Neural cell (in vitro differentiated cells): ENCODE results near the gene PDE4D.

ENCODE experiments used
- CTCF ChIP-seq: fragments of 450-650 bp; IDR thresholded peaks from 2 replicates; pipeline ENCODE4 v1.5.1; 2014; ENCODE audit warnings: antibody characterized with exemption, mild to moderate bottlenecking, moderate library complexity; ENCODE audit not compliant: poor library complexity, severe bottlenecking
- EP300 ChIP-seq: fragments of 450-650 bp; conservative IDR thresholded peaks from 2 replicates; pipeline ENCODE4 v1.6.1; 2014; ENCODE audit warnings: antibody characterized with exemption, mild to moderate bottlenecking, moderate library complexity; ENCODE audit not compliant: poor library complexity, severe bottlenecking
- EZH2 ChIP-seq: fragments of 200-600, 300-800 bp; shearing (Covaris generic), sonication (generic); IDR thresholded peaks from 2 replicates; pipeline ENCODE4 v1.6.1; 2014; ENCODE audit warnings: antibody characterized with exemption, low read length, borderline replicate concordance, mild to moderate bottlenecking; ENCODE audit not compliant: insufficient read depth, poor library complexity, severe bottlenecking
- MXI1 ChIP-seq: fragments of 450-650 bp; conservative IDR thresholded peaks from 2 replicates; pipeline ENCODE4 v1.6.1; 2014; ENCODE audit warnings: antibody characterized with exemption, mild to moderate bottlenecking; ENCODE audit not compliant: poor library complexity, severe bottlenecking
- POLR2AphosphoS5 ChIP-seq: IDR thresholded peaks from 2 replicates; pipeline ENCODE4 v1.6.1; 2012
- REST ChIP-seq: IDR thresholded peaks from 2 replicates; pipeline ENCODE4 v1.6.1; 2012; ENCODE audit warnings: borderline replicate concordance
- SMC3 ChIP-seq: fragments of 450-650 bp; conservative IDR thresholded peaks from 2 replicates; pipeline ENCODE4 v1.6.1; 2014; ENCODE audit warnings: antibody characterized with exemption, mild to moderate bottlenecking, moderate library complexity; ENCODE audit not compliant: poor library complexity
- TAF1 ChIP-seq: IDR thresholded peaks from 2 replicates; pipeline ENCODE4 v1.6.1; 2012; ENCODE audit warnings: low read depth

- no peak for TF ChIP-seq CTCF
- TF ChIP-seq EZH2 = no peak
- TF ChIP-seq SMC3 = no peak
- TF ChIP-seq REST = no peak
- no peak for TF ChIP-seq EP300
- no peak for TF ChIP-seq TAF1
- TF ChIP-seq POLR2AphosphoS5 = no peak
- no peak for TF ChIP-seq MXI1
Measured at GRCh38 chr5:59655693-59656309, 237.7 kb downstream of the PDE4D start.
